Ectodermal cell (in vitro differentiated cells): ENCODE measurements around the gene FAM107A.

Experiments
- H3K27ac ChIP-seq: 2 replicates; pipeline ENCODE4 v1.7.0; 2013; ENCODE audit warnings: mild to moderate bottlenecking, low read depth, low read length; ENCODE audit not compliant: insufficient read depth, poor library complexity, severe bottlenecking
- H3K27me3 ChIP-seq: 2 replicates; pipeline ENCODE4 v1.7.0; 2013; ENCODE audit warnings: mild to moderate bottlenecking, low read length; ENCODE audit not compliant: insufficient read depth, control insufficient read depth, poor library complexity, severe bottlenecking
- H3K36me3 ChIP-seq: one replicate; pipeline ENCODE4 v1.7.0; 2013; ENCODE audit warnings: low read length; ENCODE audit not compliant: control insufficient read depth, insufficient read depth
- H3K4me1 ChIP-seq: one replicate; pipeline ENCODE4 v1.7.0; 2013; ENCODE audit warnings: low read length; ENCODE audit not compliant: control insufficient read depth, insufficient read depth
- H3K4me3 ChIP-seq: 2 replicates; pipeline ENCODE4 v1.7.0; 2013; ENCODE audit warnings: low read depth, low read length, control low read depth; ENCODE audit not compliant: insufficient read depth
- H3K9me3 ChIP-seq: 2 replicates; pipeline ENCODE4 v1.7.0; 2013; ENCODE audit warnings: mild to moderate bottlenecking, low read length, moderate library complexity; ENCODE audit not compliant: control insufficient read depth
- WGBS, 2 experiments: methylation state at CpG; one replicate each; pipeline ENCODE4 v1.1.7; 2013; ENCODE audit warnings: missing lambda C conversion rate in 2 of 2; 5-methylcytosine and 5-hydroxymethylcytosine counted together

The FAM107A gene

GRCh38 chr3:58568572-58569286 is 8.5 kb downstream of the FAM107A start:
- H3K27me3 ChIP-seq, result no peaks in the 10 kb centered on the region

DNA sequence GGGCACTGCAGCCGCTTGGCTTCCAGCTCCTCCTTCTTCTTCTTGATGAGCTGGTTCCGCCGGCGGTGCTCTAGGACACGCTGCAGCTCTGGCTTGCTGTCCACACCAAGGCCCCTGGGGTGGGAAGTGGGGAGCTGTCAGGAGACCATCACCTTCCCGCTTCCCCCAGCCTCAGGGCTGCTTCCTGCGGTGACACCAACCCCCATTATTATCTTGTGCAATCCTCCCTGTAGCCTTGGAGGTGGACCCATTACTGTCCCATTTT is 10.0 kb downstream of the FAM107A start:
- Histone ChIP-seq H3K4me1 (peaks cover 13% of the 10 kb centered on the region), H3K27me3 (no peaks in the 10 kb centered on the region), H3K27ac (no peak overlapping the region), H3K9me3 (no peaks in the 10 kb centered on the region), H3K4me3 (no peak overlapping the region), H3K36me3 (no peaks in the 10 kb centered on the region)
- WGBS, 2 experiments, result 90 to 92% methylated on average over 5 to 7 of the region's 7 CpGs

More at GRCh38 chr3:58568572-58569286, 8.5 kb downstream of the FAM107A start:
- H3K4me3 ChIP-seq, result no peak overlapping the region
- WGBS, 2 experiments, result 38 to 40% methylated on average over 16 of the region's 17 CpGs
- no peaks in the 10 kb centered on the region for H3K9me3 ChIP-seq
- H3K27ac ChIP-seq, result no peak overlapping the region
- no peaks in the 10 kb centered on the region for H3K36me3 ChIP-seq
- peaks cover 14% of the 10 kb centered on the region for H3K4me1 ChIP-seq

DNA sequence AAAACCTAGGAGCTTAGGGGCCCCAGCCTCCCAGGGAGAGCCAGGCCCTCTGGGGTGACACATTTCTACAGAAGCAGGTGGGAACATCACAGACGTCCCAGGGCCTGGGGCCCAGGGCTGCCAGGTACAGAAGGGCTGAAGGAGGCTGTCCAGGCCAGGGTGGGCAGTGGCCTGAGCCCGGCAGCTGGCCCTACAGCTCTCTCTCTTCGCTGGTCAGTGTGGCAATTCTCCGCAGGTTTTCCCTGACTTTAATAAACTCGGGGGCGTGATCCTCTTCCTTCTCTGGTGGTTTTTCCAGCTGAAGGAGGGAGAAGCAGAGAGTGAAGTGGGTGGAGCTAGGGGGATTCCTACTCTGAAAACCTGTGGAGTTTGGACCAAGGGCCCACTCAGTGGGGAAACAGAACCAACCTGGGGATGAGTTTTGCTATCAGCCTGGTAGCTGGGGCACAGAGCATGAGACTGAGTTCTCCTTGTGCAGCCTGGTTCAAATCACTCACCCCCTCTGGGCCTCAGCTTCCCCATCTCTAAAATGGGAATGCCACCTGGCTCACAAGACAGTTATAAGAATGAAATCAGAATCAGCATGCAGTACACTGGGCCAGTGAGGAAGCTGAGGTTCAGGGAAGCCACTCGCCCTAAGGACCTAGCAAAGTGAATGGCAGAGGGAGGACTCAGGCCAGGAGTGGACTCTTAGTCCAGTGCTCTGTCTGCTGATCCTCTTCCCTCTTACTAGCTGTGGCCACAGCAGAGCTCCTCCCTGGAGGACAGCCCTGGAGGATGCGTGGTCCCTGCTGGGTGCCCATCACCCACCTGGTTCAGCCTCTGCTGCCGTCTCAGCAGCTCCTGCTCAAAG is 10.6 kb downstream of the FAM107A start:
- 86 to 89% methylated on average over 9 of the region's 9 CpGs for WGBS, 2 experiments
- Histone ChIP-seq H3K27ac (no peak overlapping the region), H3K27me3 (no peaks in the 10 kb centered on the region), H3K4me3 (no peak overlapping the region), H3K36me3 (no peaks in the 10 kb centered on the region), H3K4me1 (peaks cover 16% of the 10 kb centered on the region), H3K9me3 (no peaks in the 10 kb centered on the region)

DNA sequence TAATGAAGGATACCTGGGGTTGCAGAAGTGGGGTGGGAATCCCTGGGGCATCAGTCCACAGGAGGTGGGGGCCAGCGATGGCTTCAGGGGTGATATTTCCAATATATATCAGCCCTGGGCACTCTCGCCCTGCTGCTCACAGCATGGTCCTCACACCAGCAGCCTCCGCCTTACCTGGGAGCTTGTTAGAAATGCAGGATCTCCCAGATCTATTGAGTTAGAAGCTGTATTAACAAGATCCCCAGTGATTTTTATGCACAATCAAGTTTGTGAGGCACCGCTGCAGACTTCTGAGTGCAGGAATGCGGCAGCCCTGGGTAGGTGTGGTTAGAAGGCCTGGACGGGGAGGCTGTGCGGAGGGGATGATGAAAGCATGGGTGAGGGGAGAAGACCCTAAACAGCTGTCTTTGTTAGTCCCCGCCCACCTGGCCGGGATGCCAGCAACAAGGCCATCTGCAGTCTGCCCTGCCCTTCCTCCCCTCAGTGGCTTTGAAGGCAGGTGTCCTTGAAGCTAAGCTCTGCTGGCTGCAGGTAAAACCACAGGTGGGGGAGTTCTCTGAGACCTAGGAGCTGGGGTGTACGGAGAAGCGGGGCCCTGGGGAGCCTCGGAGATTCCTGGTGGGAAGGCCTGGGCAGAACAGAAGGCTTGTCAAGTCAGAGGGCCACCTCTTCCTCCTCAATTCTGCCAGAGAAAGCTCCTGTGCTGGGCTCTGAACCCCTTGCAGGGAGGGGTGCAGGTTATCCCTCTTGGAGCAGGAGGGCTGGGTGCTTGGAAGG is 11.4 kb downstream of the FAM107A start:
- H3K4me1 ChIP-seq, result peaks cover 16% of the 10 kb centered on the region
- no peaks in the 10 kb centered on the region for H3K27me3 ChIP-seq
- WGBS, 2 experiments, result 61 to 62% methylated on average over 12 of the region's 12 CpGs
- no peaks in the 10 kb centered on the region for H3K36me3 ChIP-seq
- no peak overlapping the region for H3K27ac ChIP-seq
- no peaks in the 10 kb centered on the region for H3K9me3 ChIP-seq
- H3K4me3 ChIP-seq, result no peak overlapping the region

DNA sequence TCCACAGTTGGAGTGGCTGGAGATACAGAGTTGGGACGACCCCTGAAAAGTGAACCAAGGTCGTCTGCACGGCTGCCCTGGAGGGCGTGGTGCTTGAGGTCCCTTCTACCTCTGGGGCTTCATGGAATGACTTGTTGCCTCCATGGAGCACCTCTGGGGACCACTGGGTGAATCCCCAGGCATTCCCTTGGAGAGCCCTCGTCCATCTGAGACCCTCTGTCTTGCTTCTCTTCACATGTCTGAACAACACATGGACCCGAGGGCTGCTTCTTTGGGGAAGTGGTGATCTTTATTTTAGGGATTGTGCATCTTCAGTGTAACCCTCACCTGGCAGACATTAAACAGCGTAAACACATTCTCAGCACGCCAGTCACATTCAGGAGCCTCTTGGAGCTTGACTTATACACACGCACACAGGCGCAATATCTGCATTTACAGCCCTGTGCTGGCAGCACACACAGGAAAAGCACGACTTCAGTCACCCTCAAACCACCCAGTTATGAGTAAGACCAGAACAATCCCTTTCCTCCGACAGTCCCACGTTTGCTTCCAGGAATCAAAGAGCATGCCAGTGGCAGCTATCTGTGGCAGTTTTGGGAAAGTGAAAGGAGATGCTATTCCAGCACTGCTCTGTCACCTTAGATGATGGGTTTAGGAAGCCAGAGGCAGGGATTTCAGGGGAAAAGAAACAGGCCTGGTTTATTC is 12.6 kb downstream of the FAM107A start:
- WGBS, 2 experiments, result 90 to 91% methylated on average over 13 of the region's 13 CpGs
- Histone ChIP-seq H3K36me3 (no peaks in the 10 kb centered on the region), H3K27me3 (no peaks in the 10 kb centered on the region), H3K4me3 (no peak overlapping the region), H3K9me3 (no peaks in the 10 kb centered on the region), H3K4me1 (peaks cover 16% of the 10 kb centered on the region), H3K27ac (no peak overlapping the region)

- no peaks in the 10 kb centered on the region for H3K27me3 ChIP-seq
- WGBS, 2 experiments, result 92 to 96% methylated on average over 1 of the region's 1 CpG
- no peak overlapping the region for H3K27ac ChIP-seq
These were observed 13.1 kb downstream of the FAM107A start for GRCh38 chr3:58564054-58564453.

GRCh38 chr3:58563386-58564035 is 13.7 kb downstream of the FAM107A start:
- Histone ChIP-seq H3K27ac (no peak overlapping the region), H3K9me3 (no peaks in the 10 kb centered on the region), H3K4me1 (peaks cover 16% of the 10 kb centered on the region), H3K27me3 (no peaks in the 10 kb centered on the region), H3K4me3 (no peak overlapping the region), H3K36me3 (no peaks in the 10 kb centered on the region)
- WGBS, 2 experiments, result 77 to 79% methylated on average over 6 of the region's 6 CpGs

More at GRCh38 chr3:58564054-58564453, 13.1 kb downstream of the FAM107A start:
- H3K4me3 ChIP-seq, result no peak overlapping the region
- H3K4me1 ChIP-seq, result peaks cover 16% of the 10 kb centered on the region
- no peaks in the 10 kb centered on the region for H3K36me3 ChIP-seq
- no peaks in the 10 kb centered on the region for H3K9me3 ChIP-seq

DNA sequence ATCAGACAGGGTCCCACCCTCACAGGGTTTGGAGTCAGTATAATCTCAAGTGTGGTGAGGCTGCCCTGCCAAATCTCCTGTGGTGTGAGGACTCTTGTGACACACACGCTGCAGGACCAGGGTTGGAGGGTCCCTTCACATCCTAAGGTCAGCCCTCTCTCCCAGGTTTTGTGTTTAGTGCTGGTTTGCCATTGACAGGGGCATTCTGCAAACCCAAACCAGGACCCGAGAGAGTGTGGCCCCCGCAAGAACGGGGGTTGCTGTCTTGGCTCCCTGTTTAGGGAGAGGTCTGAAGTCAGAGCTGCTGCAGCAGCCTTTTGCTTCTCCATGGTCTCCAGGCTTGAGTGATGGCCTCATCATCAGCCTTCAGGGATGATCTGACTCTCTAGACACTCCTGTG is 14.7 kb downstream of the FAM107A start:
- H3K9me3 ChIP-seq, result no peaks in the 10 kb centered on the region
- no peaks in the 10 kb centered on the region for H3K27me3 ChIP-seq
- no peak overlapping the region for H3K27ac ChIP-seq
- H3K4me3 ChIP-seq, result no peak overlapping the region
- H3K4me1 ChIP-seq, result peaks cover 16% of the 10 kb centered on the region
- H3K36me3 ChIP-seq, result no peaks in the 10 kb centered on the region
- WGBS, 2 experiments, result 93 to 96% methylated on average over 4 of the region's 4 CpGs

DNA sequence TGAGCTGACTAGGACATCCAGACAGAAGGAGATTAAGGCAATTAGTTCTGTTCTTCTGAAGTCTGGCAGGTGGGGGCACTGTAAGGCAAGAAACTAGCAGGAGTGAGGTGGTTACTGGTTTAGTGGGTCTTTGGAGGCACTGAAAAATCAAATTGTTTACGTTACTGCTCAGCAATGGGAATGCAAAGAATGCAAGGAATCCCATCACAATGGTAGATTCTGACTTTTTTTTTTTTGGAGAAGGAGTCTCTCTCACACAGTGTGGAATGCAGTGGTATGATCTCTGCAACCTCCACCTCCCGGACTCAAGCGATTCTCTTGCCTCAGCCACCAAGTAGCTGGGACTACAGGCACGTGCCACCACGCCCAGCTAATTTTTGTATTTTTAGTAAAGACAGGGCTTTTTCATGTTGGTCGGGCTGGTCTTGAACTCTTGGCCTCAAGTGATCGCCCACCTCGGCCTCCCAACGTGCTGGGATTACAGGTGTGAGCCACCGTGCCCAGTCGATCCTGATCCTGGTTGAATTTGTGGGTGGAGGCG is 16.4 kb downstream of the FAM107A start:
- 64 to 66% methylated on average over 12 of the region's 12 CpGs for WGBS, 2 experiments
- Histone ChIP-seq H3K4me1 (peaks cover 12% of the 10 kb centered on the region), H3K27ac (peak overlapping the region; percentile 74), H3K36me3 (no peaks in the 10 kb centered on the region), H3K27me3 (no peaks in the 10 kb centered on the region), H3K9me3 (no peaks in the 10 kb centered on the region), H3K4me3 (no peak overlapping the region)
